H1 (cell line): Measurements from ENCODE around the gene CHD9. TPM values are rescaled to one million over a fixed set of nuclear protein-coding genes. Genes with fewer than 3 reads are reported as not detected.

Source experiments
- CHD2 ChIP-seq: IDR thresholded peaks from 2 replicates; pipeline ENCODE4 v1.6.1; 2012; ENCODE audit warnings: low read length, improper control_type of control experiment
- GTF2F1 ChIP-seq: IDR thresholded peaks from 2 replicates; pipeline ENCODE4 v1.6.1; 2012; ENCODE audit warnings: low read depth, low read length, improper control_type of control experiment, borderline replicate concordance
- SUZ12 ChIP-seq: fragments of 200-600 bp; sonication (generic); IDR thresholded peaks from 2 replicates; pipeline ENCODE4 v1.6.1; 2012; ENCODE audit warnings: mild to moderate bottlenecking, inconsistent platforms, low read length, moderate library complexity, mixed read lengths
- TBP ChIP-seq: IDR thresholded peaks from 2 replicates; pipeline ENCODE4 v1.6.1; 2011; ENCODE audit warnings: low read depth, low read length, improper control_type of control experiment
- YY1 ChIP-seq: IDR thresholded peaks from 2 replicates; pipeline ENCODE4 v1.6.1; 2011; ENCODE audit warnings: low read depth, mild to moderate bottlenecking, low read length
- polyA plus RNA-seq, 7 experiments: library from polyadenylated mRNA; depleted of rRNA in 3 of 7; stranded (reverse) in 5 of 7; unstranded in 2 of 7; fragments of >200 nt in 5 of 7; fragments of 200-250 nt in 2 of 7; gene quantifications; 1 replicate in 5 of 7; 2 replicates in 1 of 7; 4 replicates in 1 of 7; pipeline versions ENCODE4 v1.2.1 to v1.2.3, GENCODE V29; 2011 to 2013; ENCODE audit warnings: missing spikeins in 2 of 7, mixed read lengths in 2 of 7
- total RNA-seq: library from RNA; stranded (reverse); fragmentation: NEBNext Ultra II Directional; extraction: Animal tissue kit (Norgen Biotek cat#: 25700); gene quantifications from 2 replicates; pipeline ENCODE4 v1.2.1, GENCODE V29; 2021
- TF ChIP-seq, protein P1 (sequence below): fragments of 300-600 bp; sonication (generic); IDR thresholded peaks from 2 replicates; pipeline ENCODE4 v1.7.1; 2012; ENCODE audit warnings: low read length, moderate library complexity, mild to moderate bottlenecking, inconsistent platforms; ENCODE audit not compliant: insufficient replicate concordance

CHD9 gene
- total and polyA plus RNA-seq, 2 of the 8 experiments (the other 6 are each of a cell fraction or from before 2014, with no cell fraction given) = 9.9 to 32.4 TPM

DNA sequence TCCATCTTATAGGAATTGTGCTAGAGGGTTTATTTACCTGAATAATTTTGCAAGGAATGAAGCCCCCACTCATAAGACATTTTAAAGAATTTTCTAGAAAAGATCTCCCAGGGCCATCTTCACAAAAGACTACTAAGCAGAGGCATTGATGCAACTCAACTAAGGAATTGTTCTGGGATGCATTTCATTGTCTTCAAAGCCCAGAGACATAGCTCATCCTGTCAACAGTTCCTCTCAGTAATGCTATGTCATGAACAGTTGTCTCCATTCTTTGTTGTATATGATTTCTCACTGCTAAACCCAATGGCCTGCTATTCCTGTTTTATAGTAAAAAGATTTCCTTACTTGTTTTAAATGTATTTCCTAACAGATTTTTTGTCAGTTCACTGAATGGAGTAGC is 242.7 kb downstream of the CHD9 start (continued):
- TF ChIP-seq, protein P1, sequence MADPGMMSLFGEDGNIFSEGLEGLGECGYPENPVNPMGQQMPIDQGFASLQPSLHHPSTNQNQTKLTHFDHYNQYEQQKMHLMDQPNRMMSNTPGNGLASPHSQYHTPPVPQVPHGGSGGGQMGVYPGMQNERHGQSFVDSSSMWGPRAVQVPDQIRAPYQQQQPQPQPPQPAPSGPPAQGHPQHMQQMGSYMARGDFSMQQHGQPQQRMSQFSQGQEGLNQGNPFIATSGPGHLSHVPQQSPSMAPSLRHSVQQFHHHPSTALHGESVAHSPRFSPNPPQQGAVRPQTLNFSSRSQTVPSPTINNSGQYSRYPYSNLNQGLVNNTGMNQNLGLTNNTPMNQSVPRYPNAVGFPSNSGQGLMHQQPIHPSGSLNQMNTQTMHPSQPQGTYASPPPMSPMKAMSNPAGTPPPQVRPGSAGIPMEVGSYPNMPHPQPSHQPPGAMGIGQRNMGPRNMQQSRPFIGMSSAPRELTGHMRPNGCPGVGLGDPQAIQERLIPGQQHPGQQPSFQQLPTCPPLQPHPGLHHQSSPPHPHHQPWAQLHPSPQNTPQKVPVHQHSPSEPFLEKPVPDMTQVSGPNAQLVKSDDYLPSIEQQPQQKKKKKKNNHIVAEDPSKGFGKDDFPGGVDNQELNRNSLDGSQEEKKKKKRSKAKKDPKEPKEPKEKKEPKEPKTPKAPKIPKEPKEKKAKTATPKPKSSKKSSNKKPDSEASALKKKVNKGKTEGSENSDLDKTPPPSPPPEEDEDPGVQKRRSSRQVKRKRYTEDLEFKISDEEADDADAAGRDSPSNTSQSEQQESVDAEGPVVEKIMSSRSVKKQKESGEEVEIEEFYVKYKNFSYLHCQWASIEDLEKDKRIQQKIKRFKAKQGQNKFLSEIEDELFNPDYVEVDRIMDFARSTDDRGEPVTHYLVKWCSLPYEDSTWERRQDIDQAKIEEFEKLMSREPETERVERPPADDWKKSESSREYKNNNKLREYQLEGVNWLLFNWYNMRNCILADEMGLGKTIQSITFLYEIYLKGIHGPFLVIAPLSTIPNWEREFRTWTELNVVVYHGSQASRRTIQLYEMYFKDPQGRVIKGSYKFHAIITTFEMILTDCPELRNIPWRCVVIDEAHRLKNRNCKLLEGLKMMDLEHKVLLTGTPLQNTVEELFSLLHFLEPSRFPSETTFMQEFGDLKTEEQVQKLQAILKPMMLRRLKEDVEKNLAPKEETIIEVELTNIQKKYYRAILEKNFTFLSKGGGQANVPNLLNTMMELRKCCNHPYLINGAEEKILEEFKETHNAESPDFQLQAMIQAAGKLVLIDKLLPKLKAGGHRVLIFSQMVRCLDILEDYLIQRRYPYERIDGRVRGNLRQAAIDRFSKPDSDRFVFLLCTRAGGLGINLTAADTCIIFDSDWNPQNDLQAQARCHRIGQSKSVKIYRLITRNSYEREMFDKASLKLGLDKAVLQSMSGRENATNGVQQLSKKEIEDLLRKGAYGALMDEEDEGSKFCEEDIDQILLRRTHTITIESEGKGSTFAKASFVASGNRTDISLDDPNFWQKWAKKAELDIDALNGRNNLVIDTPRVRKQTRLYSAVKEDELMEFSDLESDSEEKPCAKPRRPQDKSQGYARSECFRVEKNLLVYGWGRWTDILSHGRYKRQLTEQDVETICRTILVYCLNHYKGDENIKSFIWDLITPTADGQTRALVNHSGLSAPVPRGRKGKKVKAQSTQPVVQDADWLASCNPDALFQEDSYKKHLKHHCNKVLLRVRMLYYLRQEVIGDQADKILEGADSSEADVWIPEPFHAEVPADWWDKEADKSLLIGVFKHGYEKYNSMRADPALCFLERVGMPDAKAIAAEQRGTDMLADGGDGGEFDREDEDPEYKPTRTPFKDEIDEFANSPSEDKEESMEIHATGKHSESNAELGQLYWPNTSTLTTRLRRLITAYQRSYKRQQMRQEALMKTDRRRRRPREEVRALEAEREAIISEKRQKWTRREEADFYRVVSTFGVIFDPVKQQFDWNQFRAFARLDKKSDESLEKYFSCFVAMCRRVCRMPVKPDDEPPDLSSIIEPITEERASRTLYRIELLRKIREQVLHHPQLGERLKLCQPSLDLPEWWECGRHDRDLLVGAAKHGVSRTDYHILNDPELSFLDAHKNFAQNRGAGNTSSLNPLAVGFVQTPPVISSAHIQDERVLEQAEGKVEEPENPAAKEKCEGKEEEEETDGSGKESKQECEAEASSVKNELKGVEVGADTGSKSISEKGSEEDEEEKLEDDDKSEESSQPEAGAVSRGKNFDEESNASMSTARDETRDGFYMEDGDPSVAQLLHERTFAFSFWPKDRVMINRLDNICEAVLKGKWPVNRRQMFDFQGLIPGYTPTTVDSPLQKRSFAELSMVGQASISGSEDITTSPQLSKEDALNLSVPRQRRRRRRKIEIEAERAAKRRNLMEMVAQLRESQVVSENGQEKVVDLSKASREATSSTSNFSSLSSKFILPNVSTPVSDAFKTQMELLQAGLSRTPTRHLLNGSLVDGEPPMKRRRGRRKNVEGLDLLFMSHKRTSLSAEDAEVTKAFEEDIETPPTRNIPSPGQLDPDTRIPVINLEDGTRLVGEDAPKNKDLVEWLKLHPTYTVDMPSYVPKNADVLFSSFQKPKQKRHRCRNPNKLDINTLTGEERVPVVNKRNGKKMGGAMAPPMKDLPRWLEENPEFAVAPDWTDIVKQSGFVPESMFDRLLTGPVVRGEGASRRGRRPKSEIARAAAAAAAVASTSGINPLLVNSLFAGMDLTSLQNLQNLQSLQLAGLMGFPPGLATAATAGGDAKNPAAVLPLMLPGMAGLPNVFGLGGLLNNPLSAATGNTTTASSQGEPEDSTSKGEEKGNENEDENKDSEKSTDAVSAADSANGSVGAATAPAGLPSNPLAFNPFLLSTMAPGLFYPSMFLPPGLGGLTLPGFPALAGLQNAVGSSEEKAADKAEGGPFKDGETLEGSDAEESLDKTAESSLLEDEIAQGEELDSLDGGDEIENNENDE = no peak
- TF ChIP-seq GTF2F1 (no peak), SUZ12 (no peak), TBP (no peak), YY1 (no peak), CHD2 (no peak)
- TF ChIP-seq, all 59 proteins: peak for 0
